Keratinocyte (primary cell): Measurements from ENCODE around the gene ODAD3. TPM values are rescaled to one million over a fixed set of nuclear protein-coding genes. Genes with fewer than 3 reads are reported as not detected.

ENCODE experiments used
- DNase-seq: peaks from one replicate; pipeline ENCODE4 v3.0.0-alpha.2; 2011; ENCODE audit warnings: low read depth, missing footprints, low spot score
- FAIRE-seq: peaks from 2 replicates; lab custom pipeline; 2011; peaks lifted over from hg19 to GRCh38; lab: Jason Lieb, UNC
- H2AFZ ChIP-seq: 2 replicates; pipeline ENCODE4 v1.6.0; 2012; ENCODE audit warnings: low read length, control low read depth, inconsistent platforms; ENCODE audit not compliant: control insufficient read depth
- H3K27ac ChIP-seq: 2 replicates; pipeline ENCODE4 v1.5.1; 2011; ENCODE audit warnings: low read length; ENCODE audit not compliant: control insufficient read depth, insufficient read depth
- H3K27me3 ChIP-seq: 3 replicates; pipeline ENCODE4 v1.6.0; 2011; ENCODE audit warnings: low read length; ENCODE audit not compliant: control insufficient read depth, insufficient read depth; ENCODE audit errors: extremely low read depth
- H3K36me3 ChIP-seq, 2 experiments: 2 replicates in 1 of 2; 3 replicates in 1 of 2; pipeline ENCODE4 v1.5.1; 2011; ENCODE audit warnings: low read length in 2 of 2, mild to moderate bottlenecking in 1 of 2; ENCODE audit not compliant: control insufficient read depth in 2 of 2, insufficient read depth in 2 of 2; ENCODE audit errors: extremely low read depth in 1 of 2
- H3K4me1 ChIP-seq: 3 replicates; pipeline ENCODE4 v1.5.1; 2011; ENCODE audit warnings: low read length; ENCODE audit not compliant: control insufficient read depth, insufficient read depth; ENCODE audit errors: extremely low read depth
- H3K4me2 ChIP-seq: 3 replicates; pipeline ENCODE4 v1.6.0; 2011; ENCODE audit warnings: low read depth, low read length; ENCODE audit not compliant: control insufficient read depth, insufficient read depth; ENCODE audit errors: extremely low read depth
- H3K4me3 ChIP-seq, 3 experiments: fragments of 200-600 bp in 1 of 3; sonication (generic) in 1 of 3; 2 replicates in 2 of 3; 3 replicates in 1 of 3; pipeline ENCODE4 v1.5.1; 2011 to 2016; ENCODE audit warnings: low read length in 3 of 3, mild to moderate bottlenecking in 3 of 3, control low read depth in 2 of 3, inconsistent platforms in 1 of 3, low read depth in 1 of 3, mixed read lengths in 1 of 3, mixed run types in 1 of 3, moderate library complexity in 1 of 3; ENCODE audit not compliant: control insufficient read depth in 2 of 3, insufficient read depth in 2 of 3; ENCODE audit errors: extremely low read depth in 1 of 3
- H3K79me2 ChIP-seq: 2 replicates; pipeline ENCODE4 v1.6.0; 2012; ENCODE audit warnings: low read length; ENCODE audit not compliant: control insufficient read depth, insufficient read depth
- H3K9ac ChIP-seq: 3 replicates; pipeline ENCODE4 v1.6.0; 2011; ENCODE audit warnings: low read length; ENCODE audit not compliant: control insufficient read depth, insufficient read depth; ENCODE audit errors: extremely low read depth
- H3K9me1 ChIP-seq: 3 replicates; pipeline ENCODE4 v1.6.0; 2011; ENCODE audit warnings: low read length; ENCODE audit not compliant: control insufficient read depth, insufficient read depth; ENCODE audit errors: extremely low read depth
- H3K9me3 ChIP-seq: 2 replicates; pipeline ENCODE4 v1.5.1; 2012; ENCODE audit warnings: low read depth, low read length; ENCODE audit not compliant: control insufficient read depth
- H4K20me1 ChIP-seq: 3 replicates; pipeline ENCODE4 v1.6.0; 2011; ENCODE audit warnings: low read length; ENCODE audit not compliant: control insufficient read depth, insufficient read depth; ENCODE audit errors: extremely low read depth
- EZH2 ChIP-seq: IDR thresholded peaks from one replicate; pipeline ENCODE4 v1.6.1; 2012; ENCODE audit warnings: inconsistent platforms, mild to moderate bottlenecking, low read length, moderate library complexity
- dilution Hi-C: fragments of 300-500 bp; cut with MboI; formaldehyde crosslinking; loops from one replicate; pipeline ENCODE4 v1.7.0; 2020; ENCODE audit warnings: low sequenced_read_pairs; ENCODE audit not compliant: extremely low pct_ligation_motif_present
- polyA plus RNA-seq, 5 experiments: library from polyadenylated mRNA; depleted of rRNA in 3 of 5; stranded (reverse) in 3 of 5; stranded (forward) in 1 of 5; unstranded in 1 of 5; fragments of >200 nt; gene quantifications; 1 replicate in 1 of 5; 2 replicates in 3 of 5; 3 replicates in 1 of 5; pipeline versions ENCODE4 v1.2.1 to v1.2.3, GENCODE V29; 2011 to 2012; ENCODE audit warnings: missing spikeins in 2 of 5, low read depth in 1 of 5, low replicate concordance in 1 of 5
- TF ChIP-seq, protein P1 (sequence below), 3 experiments: IDR thresholded peaks in 1 of 3; conservative IDR thresholded peaks in 1 of 3; optimal IDR thresholded peaks in 1 of 3; 2 replicates in 2 of 3; 3 replicates in 1 of 3; pipeline versions ENCODE3 to v1.5.1; 2011; ENCODE audit warnings: low read length in 3 of 3, mild to moderate bottlenecking in 3 of 3, moderate library complexity in 2 of 3, control low read depth in 1 of 3, inconsistent platforms in 1 of 3; ENCODE audit not compliant: insufficient read depth in 2 of 3; ENCODE audit errors: extremely low read depth in 1 of 3

The ODAD3 gene
- polyA plus RNA-seq, 1 donor (not counting 4 experiments of a cell fraction or from before 2014, with no cell fraction given), result 0.09 TPM

DNA sequence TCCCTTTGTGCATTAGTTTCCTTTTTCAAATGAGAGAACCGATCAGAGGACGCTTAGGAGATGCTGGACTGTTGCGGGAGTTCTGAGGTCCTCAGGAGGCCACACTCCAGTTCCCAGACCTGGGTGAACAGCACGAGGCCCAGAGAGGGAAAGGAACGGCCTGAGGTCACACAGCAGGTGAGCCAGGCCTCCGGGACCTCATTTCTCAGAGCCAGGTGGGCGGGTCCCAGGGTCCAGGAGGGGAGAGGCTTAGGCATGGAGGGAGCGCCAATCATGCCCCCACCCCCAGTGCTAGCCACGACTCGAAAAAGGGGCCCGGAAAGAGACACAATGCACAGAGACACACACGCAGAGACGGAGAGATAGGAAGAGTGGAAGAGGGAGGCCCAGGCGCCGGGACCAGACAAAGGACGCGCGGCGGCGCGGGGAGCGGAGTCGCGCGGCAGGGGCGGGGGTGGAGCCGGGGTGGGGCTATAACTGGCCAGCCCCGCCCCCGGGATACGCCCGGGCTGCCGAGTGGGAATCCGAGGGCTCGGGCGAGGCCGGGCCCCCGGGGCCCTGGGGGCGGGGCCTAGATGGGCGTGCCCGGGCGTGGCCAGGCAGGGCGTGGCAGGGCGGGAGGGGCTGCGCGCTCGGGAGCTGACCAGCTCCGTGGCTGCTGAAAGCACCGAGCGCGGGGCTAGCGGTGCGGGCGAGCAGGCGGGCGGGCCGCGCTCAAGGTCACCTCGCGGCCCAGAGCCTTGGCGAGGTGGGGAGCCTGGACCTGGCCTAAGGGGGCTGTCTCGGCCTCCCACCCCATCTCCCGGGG is 44.4 kb upstream of the ODAD3 start:
- peaks cover 2% of the 10 kb centered on the region for H4K20me1 ChIP-seq
- H2AFZ ChIP-seq, result no peak overlapping the region
- no peaks in the 10 kb centered on the region for H3K36me3 ChIP-seq
- no peak overlapping the region for H3K9ac ChIP-seq
- no peaks in the 10 kb centered on the region for H3K9me1 ChIP-seq
- FAIRE-seq (no peak), DNase-seq (no peak)
- H3K79me2 ChIP-seq, result no peaks in the 10 kb centered on the region
- no peak overlapping the region for H3K4me2 ChIP-seq
- dilution Hi-C loops, result no loop called here
- peaks cover 2% of the 10 kb centered on the region for H3K4me1 ChIP-seq
- no peak overlapping the region for H3K27ac ChIP-seq
- no peaks in the 10 kb centered on the region for H3K9me3 ChIP-seq
- TF ChIP-seq, protein P1, sequence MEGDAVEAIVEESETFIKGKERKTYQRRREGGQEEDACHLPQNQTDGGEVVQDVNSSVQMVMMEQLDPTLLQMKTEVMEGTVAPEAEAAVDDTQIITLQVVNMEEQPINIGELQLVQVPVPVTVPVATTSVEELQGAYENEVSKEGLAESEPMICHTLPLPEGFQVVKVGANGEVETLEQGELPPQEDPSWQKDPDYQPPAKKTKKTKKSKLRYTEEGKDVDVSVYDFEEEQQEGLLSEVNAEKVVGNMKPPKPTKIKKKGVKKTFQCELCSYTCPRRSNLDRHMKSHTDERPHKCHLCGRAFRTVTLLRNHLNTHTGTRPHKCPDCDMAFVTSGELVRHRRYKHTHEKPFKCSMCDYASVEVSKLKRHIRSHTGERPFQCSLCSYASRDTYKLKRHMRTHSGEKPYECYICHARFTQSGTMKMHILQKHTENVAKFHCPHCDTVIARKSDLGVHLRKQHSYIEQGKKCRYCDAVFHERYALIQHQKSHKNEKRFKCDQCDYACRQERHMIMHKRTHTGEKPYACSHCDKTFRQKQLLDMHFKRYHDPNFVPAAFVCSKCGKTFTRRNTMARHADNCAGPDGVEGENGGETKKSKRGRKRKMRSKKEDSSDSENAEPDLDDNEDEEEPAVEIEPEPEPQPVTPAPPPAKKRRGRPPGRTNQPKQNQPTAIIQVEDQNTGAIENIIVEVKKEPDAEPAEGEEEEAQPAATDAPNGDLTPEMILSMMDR (optimal IDR thresholded peaks at IDR 0.05 in 1 of 3, IDR thresholded peaks at IDR 0.05 in 1 of 3, conservative IDR thresholded peaks at IDR 0.05 in 1 of 3; ENCODE audit: extremely low read depth in 1 of 3, insufficient read depth in 2 of 3, low read length in 3 of 3), result no peak
- no peak for TF ChIP-seq EZH2
- peaks cover 41% of the 10 kb centered on the region for H3K27me3 ChIP-seq
- no peak overlapping the region for H3K4me3 ChIP-seq

DNA sequence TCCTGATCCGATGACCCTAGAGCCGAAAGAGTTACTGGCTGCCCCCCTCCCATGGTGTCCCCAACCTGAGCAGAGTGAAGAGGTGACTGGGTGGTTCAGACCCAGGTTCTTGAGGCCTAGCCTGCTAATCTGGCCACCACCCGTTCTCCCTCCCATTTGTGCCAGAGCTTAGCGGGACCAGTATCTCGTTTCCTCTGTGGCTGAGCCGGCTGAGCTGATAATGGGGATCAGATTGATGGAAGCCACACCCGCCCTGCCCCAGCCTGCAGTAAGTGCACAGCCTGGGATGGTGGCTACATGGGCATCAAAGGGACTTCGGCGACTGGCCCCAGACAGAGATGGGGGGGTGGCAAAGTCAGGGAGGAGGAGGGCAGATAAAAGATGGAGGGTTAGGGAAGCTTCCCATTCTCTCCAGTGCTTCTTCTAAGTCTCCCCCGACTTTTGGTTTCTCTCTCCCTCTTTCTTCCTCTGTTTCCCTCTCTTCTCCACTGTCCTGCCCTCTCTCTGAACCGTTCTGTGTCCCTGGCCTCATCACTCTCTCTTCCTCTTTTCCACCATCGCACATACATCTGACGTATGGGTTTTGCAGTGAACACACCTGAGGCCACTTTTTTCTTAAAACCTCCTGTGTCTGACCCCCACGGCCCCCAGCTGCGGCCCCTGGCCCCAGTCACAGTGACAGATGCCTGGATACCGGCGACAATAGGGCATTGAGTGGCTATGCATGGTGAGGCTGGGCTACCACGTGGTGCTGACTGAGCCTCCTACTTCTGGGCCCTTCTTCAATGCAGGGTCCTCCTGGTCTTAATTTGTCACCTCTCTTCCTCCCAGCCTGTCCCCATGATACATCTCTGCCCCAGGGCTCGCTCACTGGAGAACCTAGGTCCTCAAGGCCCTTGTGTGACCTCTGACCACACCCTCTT is 43.5 kb upstream of the ODAD3 start:
- no peaks in the 10 kb centered on the region for H3K9me1 ChIP-seq
- no peak overlapping the region for H3K4me3 ChIP-seq
- no peak for DNase-seq
- no peak overlapping the region for H3K27ac ChIP-seq
- H3K27me3 ChIP-seq, result peaks cover 41% of the 10 kb centered on the region
- H3K9ac ChIP-seq, result no peak overlapping the region
- H3K36me3 ChIP-seq, result no peaks in the 10 kb centered on the region
- no peaks in the 10 kb centered on the region for H3K9me3 ChIP-seq
- dilution Hi-C loops, result no loop called here
- FAIRE-seq, result no peak
- TF ChIP-seq, protein P1 (optimal IDR thresholded peaks at IDR 0.05 in 1 of 3, IDR thresholded peaks at IDR 0.05 in 1 of 3, conservative IDR thresholded peaks at IDR 0.05 in 1 of 3; ENCODE audit: extremely low read depth in 1 of 3, insufficient read depth in 2 of 3, low read length in 3 of 3), result no peak
- no peak for TF ChIP-seq EZH2
- no peaks in the 10 kb centered on the region for H3K79me2 ChIP-seq
- no peak overlapping the region for H3K4me2 ChIP-seq
- peaks cover 2% of the 10 kb centered on the region for H3K4me1 ChIP-seq
- peaks cover 2% of the 10 kb centered on the region for H4K20me1 ChIP-seq
- no peak overlapping the region for H2AFZ ChIP-seq
